ENCODE data around the gene TESK2.

TESK2 gene

DNA sequence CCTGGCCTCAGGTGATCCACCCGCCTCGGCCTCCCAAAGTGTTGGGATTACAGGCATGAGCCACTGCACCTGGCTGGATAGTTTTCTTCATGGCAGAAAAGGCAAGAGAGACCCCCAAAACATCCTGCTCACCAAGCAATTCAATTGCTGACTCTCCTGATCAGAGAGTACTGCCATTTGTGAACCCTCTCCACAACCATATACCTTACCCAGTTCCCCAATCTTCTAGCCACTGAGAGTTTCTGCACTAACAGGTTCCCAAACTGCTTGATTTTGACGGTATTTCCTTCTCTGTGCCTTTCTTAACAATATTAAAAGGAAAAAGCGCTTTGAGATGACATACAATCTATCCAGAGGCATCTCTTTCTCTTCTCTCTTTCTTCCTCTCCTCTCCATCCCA, 110.8 kb downstream of the TESK2 start:
- TF ChIP-seq, protein P1, sequence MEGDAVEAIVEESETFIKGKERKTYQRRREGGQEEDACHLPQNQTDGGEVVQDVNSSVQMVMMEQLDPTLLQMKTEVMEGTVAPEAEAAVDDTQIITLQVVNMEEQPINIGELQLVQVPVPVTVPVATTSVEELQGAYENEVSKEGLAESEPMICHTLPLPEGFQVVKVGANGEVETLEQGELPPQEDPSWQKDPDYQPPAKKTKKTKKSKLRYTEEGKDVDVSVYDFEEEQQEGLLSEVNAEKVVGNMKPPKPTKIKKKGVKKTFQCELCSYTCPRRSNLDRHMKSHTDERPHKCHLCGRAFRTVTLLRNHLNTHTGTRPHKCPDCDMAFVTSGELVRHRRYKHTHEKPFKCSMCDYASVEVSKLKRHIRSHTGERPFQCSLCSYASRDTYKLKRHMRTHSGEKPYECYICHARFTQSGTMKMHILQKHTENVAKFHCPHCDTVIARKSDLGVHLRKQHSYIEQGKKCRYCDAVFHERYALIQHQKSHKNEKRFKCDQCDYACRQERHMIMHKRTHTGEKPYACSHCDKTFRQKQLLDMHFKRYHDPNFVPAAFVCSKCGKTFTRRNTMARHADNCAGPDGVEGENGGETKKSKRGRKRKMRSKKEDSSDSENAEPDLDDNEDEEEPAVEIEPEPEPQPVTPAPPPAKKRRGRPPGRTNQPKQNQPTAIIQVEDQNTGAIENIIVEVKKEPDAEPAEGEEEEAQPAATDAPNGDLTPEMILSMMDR (IDR thresholded peaks at IDR 0.05; ENCODE audit: control insufficient read depth, insufficient read depth, low read depth, low read length, missing control alignments) = no peak
- H3K4me3 ChIP-seq (ENCODE audit: control insufficient read depth, low read depth, low read length) = no peak overlapping the region
- no peak for DNase-seq (ENCODE audit: low read depth)

DNA sequence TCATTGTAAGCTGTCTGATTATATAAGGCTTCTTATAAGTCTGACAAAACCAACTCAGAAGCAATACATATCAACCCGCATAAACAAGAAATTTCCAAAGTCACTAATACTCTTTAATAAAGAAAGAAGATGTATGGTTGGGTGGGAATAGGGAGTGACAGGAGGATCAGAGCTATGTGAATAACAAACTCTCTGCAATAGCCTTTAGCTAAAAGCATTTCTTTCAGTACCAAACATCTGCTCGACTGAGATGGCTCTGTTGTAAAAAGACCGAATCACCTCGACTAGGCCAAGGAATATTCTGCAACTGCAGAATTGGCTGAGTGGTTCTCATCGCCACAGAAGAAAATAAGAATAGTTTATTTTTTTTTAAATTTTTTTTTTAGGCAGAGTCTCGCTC, 111.4 kb downstream of the TESK2 start:
- TF ChIP-seq, protein P1 (IDR thresholded peaks at IDR 0.05; ENCODE audit: control insufficient read depth, insufficient read depth, low read depth, low read length, missing control alignments) = no peak
- no peak for DNase-seq (ENCODE audit: low read depth)
- no peak overlapping the region for H3K4me3 ChIP-seq (ENCODE audit: control insufficient read depth, low read depth, low read length)

DNA sequence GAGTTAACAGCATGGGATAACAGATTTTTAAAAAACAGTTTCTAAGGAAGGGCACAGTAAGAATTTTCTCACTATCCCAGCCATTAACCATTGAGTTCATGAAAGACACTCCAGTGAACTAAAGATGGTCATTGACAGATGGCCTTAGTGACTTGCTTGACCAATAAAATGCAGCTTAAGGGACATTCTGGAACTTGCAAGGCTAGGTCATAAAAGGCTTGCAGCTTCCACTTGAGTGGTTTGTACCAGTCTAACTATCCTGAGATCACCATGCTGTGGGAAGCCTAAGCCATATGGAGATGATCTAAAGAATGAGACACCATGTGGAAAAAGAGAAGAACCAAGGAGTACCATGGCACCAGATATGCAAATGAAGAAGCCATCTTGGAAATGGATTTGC, 112.8 kb downstream of the TESK2 start:
- TF ChIP-seq, protein P1 (IDR thresholded peaks at IDR 0.05; ENCODE audit: control insufficient read depth, insufficient read depth, low read depth, low read length, missing control alignments) = no peak
- DNase-seq (ENCODE audit: low read depth) = no peak
- H3K4me3 ChIP-seq (ENCODE audit: control insufficient read depth, low read depth, low read length) = no peak overlapping the region

DNA sequence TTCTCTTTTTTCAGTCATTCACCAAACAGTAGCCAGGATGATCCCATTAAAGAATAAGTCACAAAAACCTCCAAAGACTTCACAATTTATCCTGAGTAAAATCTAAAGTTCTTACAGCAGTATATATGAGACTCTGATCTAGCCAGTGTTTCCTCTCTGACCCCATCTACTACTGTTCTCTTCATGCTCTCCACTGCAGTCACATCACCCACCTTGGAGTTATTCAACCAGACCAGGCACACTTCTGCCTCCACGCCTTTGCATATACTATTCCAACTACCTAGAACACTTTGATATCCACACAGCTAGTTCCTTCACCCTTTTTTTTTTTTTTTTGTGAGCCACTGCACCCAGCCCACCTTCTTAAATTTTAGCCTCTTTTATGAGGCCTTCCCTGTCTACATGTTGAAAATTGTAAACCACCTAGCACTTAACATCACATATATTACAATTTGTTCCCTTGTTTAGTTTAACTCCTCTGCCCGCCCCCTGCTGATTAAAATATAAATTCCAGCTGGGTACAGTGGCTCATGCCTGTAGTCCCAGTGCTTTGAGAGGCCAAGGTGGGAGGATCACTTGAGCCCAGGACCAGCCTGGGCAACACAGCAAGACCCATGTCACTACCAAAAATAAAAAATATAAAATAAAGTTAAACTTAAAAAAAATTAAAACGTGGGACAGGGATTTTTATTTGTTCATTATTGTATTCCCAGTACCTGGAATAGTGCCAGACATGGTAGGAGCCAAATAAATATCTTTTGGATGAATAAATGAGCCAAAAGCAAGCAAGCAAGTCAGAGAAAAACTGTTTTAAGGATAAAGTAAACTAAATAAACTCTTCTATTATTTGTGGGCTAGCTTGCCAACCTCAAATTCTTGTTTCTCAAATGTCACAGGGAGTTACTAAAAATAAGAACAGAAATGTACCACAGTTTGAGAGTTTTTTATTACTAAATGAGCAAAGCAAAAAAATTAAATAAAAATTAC, 115.6 kb downstream of the TESK2 start:
- DNase-seq (ENCODE audit: low read depth) = no peak
- H3K4me3 ChIP-seq (ENCODE audit: control insufficient read depth, low read depth, low read length) = no peak overlapping the region

DNA sequence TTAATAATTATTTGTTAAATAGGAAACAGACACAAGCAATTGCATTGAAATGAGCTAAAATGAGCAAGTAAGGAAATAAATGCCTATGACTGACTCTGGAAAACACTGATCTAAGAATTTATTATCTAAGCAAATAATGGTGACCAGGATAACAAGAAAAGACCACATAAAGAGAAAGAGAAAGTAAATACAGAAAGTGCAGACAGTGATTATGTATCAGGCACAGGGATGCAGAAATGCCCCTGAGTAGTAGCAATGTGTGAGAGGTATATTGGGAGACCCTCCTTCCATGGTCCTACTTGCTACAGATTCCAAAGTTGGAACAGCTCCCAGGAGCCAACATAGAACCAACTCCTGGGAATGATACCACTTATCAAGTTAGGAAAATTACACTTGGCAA, 117.4 kb downstream of the TESK2 start:
- TF ChIP-seq, protein P1 (IDR thresholded peaks at IDR 0.05; ENCODE audit: control insufficient read depth, insufficient read depth, low read depth, low read length, missing control alignments) = no peak
- no peak for DNase-seq (ENCODE audit: low read depth)
- H3K4me3 ChIP-seq (ENCODE audit: control insufficient read depth, low read depth, low read length) = no peak overlapping the region

More for the DNA sequence above, 115.6 kb downstream of the TESK2 start:
- TF ChIP-seq, protein P1 (IDR thresholded peaks at IDR 0.05; ENCODE audit: control insufficient read depth, insufficient read depth, low read depth, low read length, missing control alignments) = peak; percentile 19

DNA sequence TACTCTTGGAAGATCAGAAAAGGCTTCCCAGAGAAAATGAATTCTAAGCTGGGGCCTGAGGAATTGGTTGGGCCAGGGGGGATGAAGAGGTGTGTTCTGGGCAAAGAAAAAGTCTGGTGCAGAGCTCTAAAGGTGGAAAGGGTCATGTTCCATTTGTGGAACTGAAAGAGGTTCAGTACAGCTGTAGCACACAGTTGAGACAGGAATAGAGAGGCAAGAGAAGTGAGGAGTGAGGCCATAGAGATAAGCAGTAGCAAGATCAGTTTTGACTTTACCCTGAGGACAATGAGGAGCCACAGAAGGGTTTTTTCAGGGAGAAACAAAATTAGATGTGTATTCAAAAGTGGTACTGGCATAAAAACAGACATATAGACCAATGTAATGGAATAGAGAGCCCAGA, 120.4 kb downstream of the TESK2 start:
- no peak overlapping the region for H3K4me3 ChIP-seq (ENCODE audit: control insufficient read depth, low read depth, low read length)
- no peak for DNase-seq (ENCODE audit: low read depth)
- TF ChIP-seq, protein P1 (IDR thresholded peaks at IDR 0.05; ENCODE audit: control insufficient read depth, insufficient read depth, low read depth, low read length, missing control alignments) = no peak
